Lung (tissue), 12 donors: ENCODE data around the gene KRT78. TPM values are rescaled to one million over a fixed set of nuclear protein-coding genes. Genes with fewer than 3 reads are reported as not detected.

Source experiments
- ATAC-seq: fragments of 200-7000 bp; cut with Tn5 transposase; one replicate; pipeline ENCODE4 v1.9.1; 2020; ENCODE audit warnings: moderate number of reproducible peaks; ENCODE audit not compliant: insufficient read depth, low FRiP score
- DNase-seq, 3 donors: peaks; one replicate each; pipeline ENCODE4 v3.0.0-alpha.2; 2013 to 2017
- H3K27ac ChIP-seq, 2 donors: one replicate each; pipeline ENCODE4 v1.5.1; 2013; ENCODE audit warnings: mild to moderate bottlenecking in 2 of 2, moderate library complexity in 2 of 2, control low read depth in 1 of 2, inconsistent platforms in 1 of 2, low read depth in 1 of 2, low read length in 1 of 2
- H3K27me3 ChIP-seq, 3 donors: one replicate each; pipeline ENCODE4 v1.5.1; 2013; ENCODE audit warnings: low read length in 2 of 3; ENCODE audit not compliant: control insufficient read depth in 3 of 3, insufficient read depth in 3 of 3
- H3K36me3 ChIP-seq, 4 donors: one replicate each; pipeline ENCODE4 v1.5.1; 2013; ENCODE audit warnings: low read length in 4 of 4, mild to moderate bottlenecking in 1 of 4, moderate library complexity in 1 of 4; ENCODE audit not compliant: control insufficient read depth in 4 of 4, insufficient read depth in 4 of 4
- H3K4me1 ChIP-seq, 5 donors: one replicate each; pipeline ENCODE4 v1.5.1; 2013; ENCODE audit warnings: low read length in 5 of 5, mild to moderate bottlenecking in 2 of 5, moderate library complexity in 1 of 5; ENCODE audit not compliant: control insufficient read depth in 5 of 5, insufficient read depth in 5 of 5
- H3K4me3 ChIP-seq: one replicate; pipeline ENCODE4 v1.5.1; 2013; ENCODE audit warnings: mild to moderate bottlenecking, control low read depth, moderate library complexity
- H3K9ac ChIP-seq, 2 donors: one replicate each; pipeline ENCODE4 v1.5.1; 2013; ENCODE audit warnings: low read length in 2 of 2, control low read depth in 1 of 2; ENCODE audit not compliant: insufficient read depth in 1 of 2
- H3K9me3 ChIP-seq, 4 donors: one replicate each; pipeline ENCODE4 v1.5.1; 2013; ENCODE audit warnings: low read length in 3 of 4, mild to moderate bottlenecking in 1 of 4, moderate library complexity in 1 of 4; ENCODE audit not compliant: control insufficient read depth in 4 of 4, insufficient read depth in 3 of 4
- WGBS, 2 donors: extraction: QIAGEN DNeasy Blood & Tissue Kit; methylation state at CpG; one replicate each; pipeline ENCODE4 v1.1.7; 2013; 5-methylcytosine and 5-hydroxymethylcytosine counted together
- polyA plus RNA-seq, 2 donors: library from polyadenylated mRNA; stranded (reverse); fragments of 200-250 nt; gene quantifications; one replicate each; pipeline ENCODE4 v1.2.1, GENCODE V29; 2013
- total RNA-seq, 2 donors: library from RNA; depleted of rRNA in 1 of 2; stranded (reverse); fragments of >200 nt in 1 of 2; gene quantifications; one replicate each; pipeline ENCODE4 v1.2.1, GENCODE V29; 2014 to 2021
- TF ChIP-seq, protein P1 (sequence below): IDR thresholded peaks from 2 replicates; pipeline ENCODE4 v1.5.1; 2012; ENCODE audit warnings: mild to moderate bottlenecking; ENCODE audit errors: control extremely low read depth, extremely low read depth
- donor health status: control.
- donor health status: control.
- donor health status: Bipolar disorder and iron deficiency.
- donor health status: healthy.
- donor health status: DM: yes; HTN: yes; CAD: no.

KRT78 gene
- total and polyA plus RNA-seq, 4 donors, result 0.02 to 0.65 TPM; not detected in 2

DNA sequence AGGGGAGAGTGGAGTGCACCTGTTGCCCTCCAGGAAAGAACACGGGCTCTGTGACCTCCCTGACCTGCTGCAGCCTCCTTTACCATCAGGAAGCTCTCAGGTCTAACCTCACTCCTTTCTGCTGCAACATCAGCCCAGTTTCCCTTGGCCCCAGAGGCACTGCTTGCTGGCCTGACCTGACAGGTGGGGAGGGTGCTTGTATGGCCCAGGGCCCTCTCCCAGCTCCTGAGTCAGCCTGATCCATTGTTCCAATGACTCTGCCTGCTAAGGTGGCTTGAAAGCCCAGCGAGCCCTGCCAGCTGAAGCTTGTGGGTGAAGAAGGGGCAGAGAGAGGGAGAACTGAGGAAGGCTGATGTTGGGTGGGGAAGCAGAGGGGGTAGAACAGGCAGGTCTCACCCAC, 13.2 kb upstream of the KRT78 start:
- TF ChIP-seq, protein P1, sequence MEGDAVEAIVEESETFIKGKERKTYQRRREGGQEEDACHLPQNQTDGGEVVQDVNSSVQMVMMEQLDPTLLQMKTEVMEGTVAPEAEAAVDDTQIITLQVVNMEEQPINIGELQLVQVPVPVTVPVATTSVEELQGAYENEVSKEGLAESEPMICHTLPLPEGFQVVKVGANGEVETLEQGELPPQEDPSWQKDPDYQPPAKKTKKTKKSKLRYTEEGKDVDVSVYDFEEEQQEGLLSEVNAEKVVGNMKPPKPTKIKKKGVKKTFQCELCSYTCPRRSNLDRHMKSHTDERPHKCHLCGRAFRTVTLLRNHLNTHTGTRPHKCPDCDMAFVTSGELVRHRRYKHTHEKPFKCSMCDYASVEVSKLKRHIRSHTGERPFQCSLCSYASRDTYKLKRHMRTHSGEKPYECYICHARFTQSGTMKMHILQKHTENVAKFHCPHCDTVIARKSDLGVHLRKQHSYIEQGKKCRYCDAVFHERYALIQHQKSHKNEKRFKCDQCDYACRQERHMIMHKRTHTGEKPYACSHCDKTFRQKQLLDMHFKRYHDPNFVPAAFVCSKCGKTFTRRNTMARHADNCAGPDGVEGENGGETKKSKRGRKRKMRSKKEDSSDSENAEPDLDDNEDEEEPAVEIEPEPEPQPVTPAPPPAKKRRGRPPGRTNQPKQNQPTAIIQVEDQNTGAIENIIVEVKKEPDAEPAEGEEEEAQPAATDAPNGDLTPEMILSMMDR, result no peak
- Histone ChIP-seq H3K9ac (no peak overlapping the region), H3K4me3 (no peak overlapping the region), H3K4me1 (peaks cover 0 to under 1% (median 0%) of the 10 kb centered on the region in 5 donors), H3K9me3 (no peaks in the 10 kb centered on the region), H3K27me3 (no peaks in the 10 kb centered on the region), H3K36me3 (no peaks in the 10 kb centered on the region), H3K27ac (no peak overlapping the region)
- ATAC-seq, result no peak
- 70 to 80% methylated on average over 2 of the region's 2 CpGs for WGBS, 2 donors
- DNase-seq, result no peak

DNA sequence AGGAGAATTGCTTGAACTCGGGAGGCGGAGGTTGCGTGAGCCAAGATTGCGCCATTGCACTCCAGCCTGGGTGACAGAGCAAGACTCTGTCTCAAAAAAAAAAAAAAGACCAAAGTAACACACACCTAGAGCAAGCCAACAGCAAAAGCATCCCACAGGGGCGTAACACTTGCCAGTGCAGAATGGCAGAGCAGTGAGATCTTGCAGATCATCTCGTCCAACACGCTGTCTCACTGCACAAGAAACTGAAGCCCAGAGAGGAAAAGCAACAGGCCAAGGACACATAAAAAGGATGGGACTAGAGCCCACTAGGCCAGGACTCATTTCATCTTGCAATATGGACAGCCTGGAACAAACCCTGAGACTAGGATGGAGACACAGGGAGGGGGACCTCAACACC, 12.7 kb upstream of the KRT78 start:
- Histone ChIP-seq H3K4me3 (no peak overlapping the region), H3K4me1 (no peaks in the 10 kb centered on the region), H3K27ac (no peak overlapping the region), H3K9ac (no peak overlapping the region), H3K9me3 (no peaks in the 10 kb centered on the region), H3K36me3 (no peaks in the 10 kb centered on the region), H3K27me3 (no peaks in the 10 kb centered on the region)
- TF ChIP-seq, protein P1, result no peak
- DNase-seq (no peak), ATAC-seq (no peak)
- 87 to 90% methylated on average over 7 of the region's 7 CpGs for WGBS, 2 donors

DNA sequence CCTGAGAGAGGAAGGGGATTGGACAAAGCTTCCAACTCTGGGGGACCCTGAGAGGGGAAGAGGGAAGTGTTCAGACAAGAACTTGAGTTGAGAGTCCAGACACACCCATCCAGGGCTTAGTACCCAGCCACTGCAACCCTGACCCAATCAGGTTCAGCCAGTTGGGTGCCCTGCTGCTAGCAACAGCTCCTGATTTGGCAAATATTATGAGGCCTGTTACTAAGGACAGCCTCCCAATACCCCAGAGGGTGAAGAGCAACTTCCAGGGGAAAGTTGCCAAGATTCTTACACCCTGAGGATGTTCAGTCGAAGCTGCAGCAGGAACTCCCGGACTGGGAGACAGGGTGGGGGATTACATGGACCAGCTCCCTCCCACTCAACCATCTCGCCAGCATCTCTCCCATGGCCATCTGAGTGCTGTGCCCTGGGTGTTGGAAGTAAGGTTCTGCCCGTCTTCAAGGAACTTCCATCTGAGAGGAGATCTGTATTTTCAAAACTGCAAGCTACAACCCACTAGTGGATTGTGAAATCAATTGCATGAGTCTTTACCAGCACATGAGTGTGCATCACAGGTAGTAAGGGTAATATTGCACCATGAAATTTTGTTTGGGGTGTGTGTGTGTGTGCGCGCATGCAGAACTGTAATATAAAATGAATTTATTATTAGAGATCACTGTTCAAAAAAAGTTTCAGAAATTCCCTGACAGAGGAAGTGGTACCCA, 11.5 kb upstream of the KRT78 start:
- Histone ChIP-seq H3K27me3 (no peaks in the 10 kb centered on the region), H3K27ac (no peak overlapping the region), H3K9me3 (no peaks in the 10 kb centered on the region), H3K9ac (no peak overlapping the region), H3K4me1 (no peaks in the 10 kb centered on the region), H3K36me3 (no peaks in the 10 kb centered on the region), H3K4me3 (no peak overlapping the region)
- WGBS, 2 donors, result 66 to 73% methylated on average over 6 of the region's 6 CpGs
- DNase-seq (peak; percentile 51 to 66 (median 52)), ATAC-seq (no peak)
- TF ChIP-seq, protein P1, result no peak

DNA sequence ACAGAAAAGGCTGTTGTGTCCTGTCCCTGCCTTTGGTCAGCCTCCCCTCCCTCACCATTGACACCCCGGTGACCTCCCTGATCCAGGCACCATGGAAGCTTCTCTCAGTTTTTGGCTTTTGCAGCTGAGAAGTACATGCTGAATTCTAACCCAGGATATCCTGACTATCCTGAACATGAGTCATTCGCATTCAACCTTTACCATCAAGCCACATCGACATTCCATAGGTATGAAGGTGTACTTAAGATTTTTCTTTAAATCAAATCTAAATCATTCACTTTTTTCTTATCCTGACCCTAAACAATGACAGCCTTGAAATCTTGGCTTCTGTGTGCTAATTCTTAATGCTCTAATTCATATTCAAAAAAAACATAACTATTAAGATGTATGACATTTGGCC, 8.7 kb upstream of the KRT78 start:
- Histone ChIP-seq H3K4me1 (no peaks in the 10 kb centered on the region), H3K9ac (no peak overlapping the region), H3K9me3 (no peaks in the 10 kb centered on the region), H3K27ac (no peak overlapping the region), H3K4me3 (no peak overlapping the region), H3K36me3 (no peaks in the 10 kb centered on the region), H3K27me3 (peaks cover 0 to 10% (median 2%) of the 10 kb centered on the region in 3 donors)
- TF ChIP-seq, protein P1, result no peak
- DNase-seq, result no peak
- no peak for ATAC-seq
- WGBS, 2 donors, result 94 to 96% methylated on average over 3 of the region's 3 CpGs
